Measurements from ENCODE around the gene PPP1R3C. TPM values are rescaled to one million over a fixed set of nuclear protein-coding genes. Genes with fewer than 3 reads are reported as not detected.
A peak's percentile ranks its signal among the peaks of the same experiment; 100 is the strongest.

The PPP1R3C gene
- total RNA-seq: 100 to 1,000 TPM; 162 to 222 (median 203) TPM
- 146 TPM for polyA plus RNA-seq
- long read RNA-seq, donor 1, transcript PPP1R3C-201 (2 exons, 2,524 nt): major isoform, 293 of 342 reads
- long read RNA-seq, donor 1, partial matches to known transcripts: 0 of 342 reads
- long read RNA-seq, donor 1, other reads (novel, unspliced or antisense): 49 of 342 reads
- long read RNA-seq, donor 2, transcript PPP1R3C-201 (2 exons, 2,524 nt): major isoform, 138 of 163 reads
- long read RNA-seq, donor 2, partial matches to known transcripts: 25 of 163 reads
- long read RNA-seq, donor 2, other reads (novel, unspliced or antisense): 0 of 163 reads
- long read RNA-seq, donor 3, transcript PPP1R3C-201 (2 exons, 2,524 nt): major isoform, 769 of 943 reads
- long read RNA-seq, donor 3, partial matches to known transcripts: 3 of 943 reads
- long read RNA-seq, donor 3, other reads (novel, unspliced or antisense): 171 of 943 reads
- long read RNA-seq, donor 4, transcript PPP1R3C-201 (2 exons, 2,524 nt): major isoform, 130 of 150 reads
- long read RNA-seq, donor 4, partial matches to known transcripts: 17 of 150 reads
- long read RNA-seq, donor 4, other reads (novel, unspliced or antisense): 3 of 150 reads

- 2% methylated on average over 61 of the region's 61 CpGs for WGBS
- no peaks in the 10 kb centered on the region for H3K9me3 ChIP-seq (ENCODE audit: control insufficient read depth, low read length)
- ATAC-seq (peak; percentile 97 to 98), DNase-seq (peak; percentile 95 to 97 (median 97))
- intact Hi-C loops (cut with DNase I): loop anchor here in 3 of 4 donors (5.0 to 10.0 kb wide), 4 partner anchors 46 to 218 kb away; partner anchors contain the start of gene HECTD2 (in 1 of the 3)
- peak within 1 kb of the TSS; percentile 81 for H3K27ac ChIP-seq (ENCODE audit: low read length)
- H3K4me1 ChIP-seq (ENCODE audit: control insufficient read depth, insufficient read depth, low read length): no peaks in the 10 kb centered on the region
- no peaks in the 10 kb centered on the region for H3K27me3 ChIP-seq (ENCODE audit: control insufficient read depth, insufficient read depth)
- H3K4me3 ChIP-seq (ENCODE audit: low read length): peak within 1 kb of the TSS; percentile 70
Measured at GRCh38 chr10:91632671-91633550, at the start of gene PPP1R3C. PPP1R3C (minus strand) TSS chr10:91633071; CDS start chr10:91632969, 102 bp downstream.

- Histone ChIP-seq H3K4me1 (ENCODE audit: control insufficient read depth, insufficient read depth, low read length) (no peaks in the 10 kb centered on the region), H3K9me3 (ENCODE audit: control insufficient read depth, low read length) (no peaks in the 10 kb centered on the region), H3K4me3 (ENCODE audit: low read length) (no peak overlapping the region), H3K27ac (ENCODE audit: low read length) (peak overlapping the region; percentile 73), H3K27me3 (ENCODE audit: control insufficient read depth, insufficient read depth) (no peaks in the 10 kb centered on the region)
- peak; percentile 35 to 73 (median 62) for DNase-seq
- WGBS: 51% methylated on average over 12 of the region's 12 CpGs
- ATAC-seq: peak; percentile 68 to 77
- intact Hi-C loops (cut with DNase I): no loop called here
Measured at GRCh38 chr10:91681361-91682276, 48.7 kb upstream of the PPP1R3C start.

- WGBS: 88% methylated on average over 3 of the region's 3 CpGs
- intact Hi-C loops (cut with DNase I): no loop called here
- Histone ChIP-seq H3K27me3 (ENCODE audit: control insufficient read depth, insufficient read depth) (no peaks in the 10 kb centered on the region), H3K9me3 (ENCODE audit: control insufficient read depth, low read length) (no peaks in the 10 kb centered on the region), H3K4me1 (ENCODE audit: control insufficient read depth, insufficient read depth, low read length) (no peaks in the 10 kb centered on the region), H3K27ac (ENCODE audit: low read length) (no peak overlapping the region), H3K4me3 (ENCODE audit: low read length) (no peak overlapping the region)
- DNase-seq (no peak), ATAC-seq (no peak)
Measured at GRCh38 chr10:91680487-91680886, 47.6 kb upstream of the PPP1R3C start.

- 98% methylated on average over 3 of the region's 3 CpGs for WGBS
- ATAC-seq (no peak), DNase-seq (no peak)
- H3K9me3 ChIP-seq (ENCODE audit: control insufficient read depth, low read length): no peaks in the 10 kb centered on the region
- H3K27me3 ChIP-seq (ENCODE audit: control insufficient read depth, insufficient read depth): no peaks in the 10 kb centered on the region
- H3K27ac ChIP-seq (ENCODE audit: low read length): no peak overlapping the region
- no peak overlapping the region for H3K4me3 ChIP-seq (ENCODE audit: low read length)
- H3K4me1 ChIP-seq (ENCODE audit: control insufficient read depth, insufficient read depth, low read length): no peaks in the 10 kb centered on the region
- intact Hi-C loops (cut with DNase I): no loop called here
Measured at GRCh38 chr10:91679296-91679695, 46.4 kb upstream of the PPP1R3C start.

GRCh38 chr10:91677911-91678310 lies 45.0 kb upstream of the PPP1R3C start:
- H3K4me1 ChIP-seq (ENCODE audit: control insufficient read depth, insufficient read depth, low read length): no peaks in the 10 kb centered on the region
- H3K9me3 ChIP-seq (ENCODE audit: control insufficient read depth, low read length): no peaks in the 10 kb centered on the region
- no peak for ATAC-seq
- WGBS: 69% methylated on average over 2 of the region's 2 CpGs
- DNase-seq: no peak
- H3K27ac ChIP-seq (ENCODE audit: low read length): no peak overlapping the region
- no peak overlapping the region for H3K4me3 ChIP-seq (ENCODE audit: low read length)
- H3K27me3 ChIP-seq (ENCODE audit: control insufficient read depth, insufficient read depth): no peaks in the 10 kb centered on the region
- intact Hi-C loops (cut with DNase I): no loop called here

- Histone ChIP-seq H3K27me3 (ENCODE audit: control insufficient read depth, insufficient read depth) (no peaks in the 10 kb centered on the region), H3K4me3 (ENCODE audit: low read length) (no peak overlapping the region), H3K27ac (ENCODE audit: low read length) (no peak overlapping the region), H3K9me3 (ENCODE audit: control insufficient read depth, low read length) (no peaks in the 10 kb centered on the region), H3K4me1 (ENCODE audit: control insufficient read depth, insufficient read depth, low read length) (no peaks in the 10 kb centered on the region)
- ATAC-seq: peak in 1 of 2 donors; percentile 50
- intact Hi-C loops (cut with DNase I): no loop called here
- DNase-seq: no peak
- WGBS: 30% methylated on average over 5 of the region's 5 CpGs
Measured at GRCh38 chr10:91672021-91672608, 39.2 kb upstream of the PPP1R3C start.

- DNase-seq (no peak), ATAC-seq (no peak)
- Histone ChIP-seq H3K27me3 (ENCODE audit: control insufficient read depth, insufficient read depth) (no peaks in the 10 kb centered on the region), H3K9me3 (ENCODE audit: control insufficient read depth, low read length) (no peaks in the 10 kb centered on the region), H3K27ac (ENCODE audit: low read length) (no peak overlapping the region), H3K4me3 (ENCODE audit: low read length) (no peak overlapping the region), H3K4me1 (ENCODE audit: control insufficient read depth, insufficient read depth, low read length) (no peaks in the 10 kb centered on the region)
- intact Hi-C loops (cut with DNase I): no loop called here
- WGBS: 68% methylated on average over 3 of the region's 3 CpGs
Measured at GRCh38 chr10:91668913-91669312, 36.0 kb upstream of the PPP1R3C start.

GRCh38 chr10:91665842-91666241 lies 33.0 kb upstream of the PPP1R3C start:
- H3K4me1 ChIP-seq (ENCODE audit: control insufficient read depth, insufficient read depth, low read length): no peaks in the 10 kb centered on the region
- no peak overlapping the region for H3K4me3 ChIP-seq (ENCODE audit: low read length)
- no peaks in the 10 kb centered on the region for H3K27me3 ChIP-seq (ENCODE audit: control insufficient read depth, insufficient read depth)
- ATAC-seq (no peak), DNase-seq (no peak)
- H3K27ac ChIP-seq (ENCODE audit: low read length): no peak overlapping the region
- no peaks in the 10 kb centered on the region for H3K9me3 ChIP-seq (ENCODE audit: control insufficient read depth, low read length)
- intact Hi-C loops (cut with DNase I): no loop called here

GRCh38 chr10:91664426-91664825 lies 31.6 kb upstream of the PPP1R3C start:
- intact Hi-C loops (cut with DNase I): no loop called here
- Histone ChIP-seq H3K4me3 (ENCODE audit: low read length) (no peak overlapping the region), H3K27me3 (ENCODE audit: control insufficient read depth, insufficient read depth) (no peaks in the 10 kb centered on the region), H3K27ac (ENCODE audit: low read length) (no peak overlapping the region), H3K4me1 (ENCODE audit: control insufficient read depth, insufficient read depth, low read length) (no peaks in the 10 kb centered on the region), H3K9me3 (ENCODE audit: control insufficient read depth, low read length) (no peaks in the 10 kb centered on the region)
- no peak for ATAC-seq
- 95% methylated on average over 2 of the region's 2 CpGs for WGBS
- no peak for DNase-seq

- DNase-seq: no peak
- Histone ChIP-seq H3K9me3 (ENCODE audit: control insufficient read depth, low read length) (no peaks in the 10 kb centered on the region), H3K27ac (ENCODE audit: low read length) (no peak overlapping the region), H3K27me3 (ENCODE audit: control insufficient read depth, insufficient read depth) (no peaks in the 10 kb centered on the region), H3K4me1 (ENCODE audit: control insufficient read depth, insufficient read depth, low read length) (no peaks in the 10 kb centered on the region), H3K4me3 (ENCODE audit: low read length) (no peak overlapping the region)
- ATAC-seq: no peak
- 92% methylated on average over 1 of the region's 1 CpG for WGBS
- intact Hi-C loops (cut with DNase I): no loop called here
Measured at GRCh38 chr10:91662993-91663392, 30.1 kb upstream of the PPP1R3C start.
